NCI-H128 (cell line): ENCODE data around the gene MTG2.
A peak's percentile ranks its signal among the peaks of the same experiment; 100 is the strongest.

ENCODE experiments used
- DNase-seq: peaks from one replicate; lab custom pipeline; 2025; ENCODE audit not compliant: unreplicated experiment; lab: John Stamatoyannopoulos, UW

The MTG2 gene, protein sequence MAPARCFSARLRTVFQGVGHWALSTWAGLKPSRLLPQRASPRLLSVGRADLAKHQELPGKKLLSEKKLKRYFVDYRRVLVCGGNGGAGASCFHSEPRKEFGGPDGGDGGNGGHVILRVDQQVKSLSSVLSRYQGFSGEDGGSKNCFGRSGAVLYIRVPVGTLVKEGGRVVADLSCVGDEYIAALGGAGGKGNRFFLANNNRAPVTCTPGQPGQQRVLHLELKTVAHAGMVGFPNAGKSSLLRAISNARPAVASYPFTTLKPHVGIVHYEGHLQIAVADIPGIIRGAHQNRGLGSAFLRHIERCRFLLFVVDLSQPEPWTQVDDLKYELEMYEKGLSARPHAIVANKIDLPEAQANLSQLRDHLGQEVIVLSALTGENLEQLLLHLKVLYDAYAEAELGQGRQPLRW

DNA sequence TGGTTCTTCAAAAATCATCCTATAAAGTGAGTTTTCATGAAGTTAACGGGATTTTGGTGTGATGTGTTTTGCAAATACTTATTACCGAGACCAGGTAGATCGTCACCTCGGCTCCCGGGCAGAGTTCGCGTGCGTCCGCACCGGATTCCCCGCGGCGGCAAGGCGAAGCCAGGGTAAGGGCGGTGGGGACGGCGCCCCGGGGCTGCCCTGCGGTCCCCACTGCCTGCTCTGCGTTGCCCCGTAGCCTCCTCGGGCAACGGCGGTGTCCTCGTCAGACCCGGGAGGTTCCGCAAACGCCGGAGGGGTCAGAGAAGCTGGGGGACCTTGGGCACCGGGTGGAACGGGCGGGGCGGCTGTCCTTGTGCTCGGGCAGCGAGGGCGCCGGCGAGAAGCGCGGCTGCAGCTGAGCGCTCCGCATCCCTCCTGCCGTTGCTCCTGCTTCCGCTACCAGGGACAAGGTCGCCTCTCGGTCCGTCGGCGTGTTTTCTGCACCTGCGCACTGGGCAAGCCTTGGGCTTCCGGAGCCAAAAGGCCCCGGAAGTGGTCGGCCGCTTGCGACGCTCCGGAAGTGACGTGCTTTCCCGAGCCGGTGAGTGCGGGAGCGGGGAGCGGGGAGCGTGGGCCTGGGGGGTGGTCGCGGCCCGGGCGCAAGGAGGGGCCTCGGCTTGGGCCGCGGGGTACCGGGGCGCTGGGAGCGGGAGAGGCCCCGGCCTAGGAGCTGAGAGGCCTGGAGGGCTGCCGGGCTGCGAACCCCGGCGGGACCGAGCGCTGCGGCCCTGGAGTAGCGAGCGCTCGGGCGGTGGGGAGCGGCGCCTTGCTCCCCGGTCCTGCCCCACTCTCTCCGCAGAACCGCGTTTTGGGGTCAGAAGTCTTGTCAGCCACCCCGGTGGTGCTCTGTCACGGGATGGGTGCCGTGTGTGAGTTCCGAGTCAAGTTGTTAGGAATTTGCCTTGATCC lies at the start of gene MTG2:
MTG2 (plus strand) TSS at position 560 of the 957 bp plus-strand sequence. CDS start 10,393 bp downstream, outside the sequence.
- DNase-seq: peak; percentile 92

DNA sequence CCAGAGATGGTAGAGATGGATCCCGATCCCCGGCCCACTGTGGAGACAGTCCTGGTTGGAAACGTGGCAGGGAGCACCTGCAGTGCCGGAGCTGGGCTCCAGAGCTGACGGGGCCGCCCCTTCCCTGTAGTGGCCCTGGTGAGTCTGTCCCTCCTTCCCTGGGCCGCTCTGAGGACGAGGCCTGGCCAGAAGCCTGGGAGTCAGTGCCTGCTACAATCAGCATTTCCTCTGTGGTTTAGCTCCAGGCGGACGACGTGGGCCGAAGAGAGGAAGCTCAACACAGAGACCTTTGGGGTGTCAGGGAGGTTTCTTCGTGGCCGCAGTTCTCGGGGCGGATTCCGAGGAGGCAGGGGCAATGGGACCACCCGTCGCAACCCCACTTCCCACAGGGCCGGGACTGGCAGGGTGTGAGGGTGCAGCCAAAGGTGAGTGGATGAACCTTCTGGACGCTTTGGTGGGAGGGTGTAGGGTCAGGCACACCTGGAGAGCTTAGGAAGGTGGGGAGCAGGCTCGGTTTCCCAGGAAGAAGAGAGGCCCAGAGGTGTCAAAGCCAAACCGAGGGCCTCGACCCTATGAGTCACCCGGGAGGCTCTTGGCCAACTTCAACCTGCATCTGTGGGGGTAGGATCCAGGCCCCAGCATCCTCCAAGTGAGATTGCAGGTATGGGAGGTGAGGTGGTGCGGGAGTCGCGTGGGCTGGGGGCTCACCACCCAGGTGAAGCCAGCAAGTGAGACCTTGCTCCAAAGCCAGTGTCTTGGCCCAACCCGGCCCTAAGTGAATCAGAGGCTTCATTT lies 49.6 kb upstream of the MTG2 start:
- no peak for DNase-seq

DNA sequence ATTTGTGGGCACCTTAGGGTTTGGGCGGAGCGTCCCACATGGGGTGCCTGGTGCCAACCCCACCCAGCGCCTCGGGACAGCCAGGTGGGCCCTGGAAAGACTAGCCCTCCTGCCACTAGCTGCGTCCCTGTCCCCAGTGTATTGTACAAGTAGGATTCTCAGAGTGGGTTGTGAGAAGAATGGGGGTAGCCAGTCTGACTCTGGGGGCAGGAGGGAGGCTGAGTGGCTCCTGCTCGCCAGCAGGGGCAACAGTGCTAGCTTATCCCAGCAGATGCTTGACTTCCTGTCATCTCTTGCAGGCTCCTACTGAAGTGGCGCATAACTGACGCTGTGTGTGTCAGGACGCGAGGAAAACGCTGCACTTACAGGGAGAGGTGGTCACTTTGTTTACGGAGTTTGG lies 49.0 kb upstream of the MTG2 start:
- DNase-seq: no peak

DNA sequence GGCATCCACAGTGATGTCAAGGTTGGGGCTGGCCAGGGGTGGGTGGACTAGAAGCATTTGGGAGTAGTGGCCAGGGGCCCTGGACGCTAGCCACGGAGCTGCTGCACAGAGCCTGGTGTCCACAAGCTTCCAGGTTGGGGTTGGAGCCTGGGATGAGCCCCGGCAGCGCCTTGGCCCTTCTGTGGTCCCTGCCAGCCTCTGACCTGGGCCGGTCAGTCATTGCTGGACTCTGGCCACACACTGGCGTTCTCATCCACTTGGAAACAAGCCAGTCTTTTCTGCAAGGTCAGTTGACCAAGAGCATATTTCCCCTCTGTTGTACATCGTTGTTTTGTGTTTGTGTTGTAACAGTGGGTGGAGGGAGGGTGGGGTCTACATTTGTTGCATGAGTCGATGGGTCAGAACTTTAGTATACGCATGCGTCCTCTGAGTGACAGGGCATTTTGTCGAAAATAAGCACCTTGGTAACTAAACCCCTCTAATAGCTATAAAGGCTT lies 48.0 kb upstream of the MTG2 start:
- no peak for DNase-seq

DNA sequence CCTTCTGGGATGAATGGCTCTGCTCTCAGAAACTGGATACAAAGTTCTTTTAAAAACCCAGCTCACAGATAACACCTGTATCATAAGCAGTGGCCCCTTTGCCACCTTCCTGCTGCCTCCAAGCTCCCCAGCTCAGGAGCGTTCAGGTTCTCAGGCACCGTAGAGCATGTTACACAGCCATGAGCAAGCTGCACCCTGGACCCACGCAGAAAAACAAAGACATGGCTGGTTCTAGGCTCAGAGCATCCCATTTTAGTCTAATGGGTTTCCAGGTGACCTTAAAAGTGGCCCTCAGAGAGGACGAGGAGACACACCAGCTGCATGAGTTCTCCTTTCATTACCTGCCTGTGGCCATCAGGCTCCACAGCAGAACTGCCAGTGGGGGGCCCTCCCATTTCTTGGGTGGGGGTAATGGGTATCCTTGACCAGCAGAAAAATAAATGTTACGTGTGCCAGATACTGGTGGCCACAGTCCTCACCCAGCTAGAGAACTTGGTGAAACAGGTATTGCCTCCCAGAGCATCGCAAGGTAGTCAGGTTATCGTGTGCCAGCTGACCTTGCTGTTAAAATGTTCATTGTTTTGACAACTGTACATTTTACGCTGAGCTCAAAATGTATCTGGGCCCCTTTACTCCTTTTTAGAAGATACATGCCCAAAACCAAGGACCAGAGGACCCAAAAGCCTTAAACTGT lies 47.1 kb upstream of the MTG2 start:
- DNase-seq: no peak

DNA sequence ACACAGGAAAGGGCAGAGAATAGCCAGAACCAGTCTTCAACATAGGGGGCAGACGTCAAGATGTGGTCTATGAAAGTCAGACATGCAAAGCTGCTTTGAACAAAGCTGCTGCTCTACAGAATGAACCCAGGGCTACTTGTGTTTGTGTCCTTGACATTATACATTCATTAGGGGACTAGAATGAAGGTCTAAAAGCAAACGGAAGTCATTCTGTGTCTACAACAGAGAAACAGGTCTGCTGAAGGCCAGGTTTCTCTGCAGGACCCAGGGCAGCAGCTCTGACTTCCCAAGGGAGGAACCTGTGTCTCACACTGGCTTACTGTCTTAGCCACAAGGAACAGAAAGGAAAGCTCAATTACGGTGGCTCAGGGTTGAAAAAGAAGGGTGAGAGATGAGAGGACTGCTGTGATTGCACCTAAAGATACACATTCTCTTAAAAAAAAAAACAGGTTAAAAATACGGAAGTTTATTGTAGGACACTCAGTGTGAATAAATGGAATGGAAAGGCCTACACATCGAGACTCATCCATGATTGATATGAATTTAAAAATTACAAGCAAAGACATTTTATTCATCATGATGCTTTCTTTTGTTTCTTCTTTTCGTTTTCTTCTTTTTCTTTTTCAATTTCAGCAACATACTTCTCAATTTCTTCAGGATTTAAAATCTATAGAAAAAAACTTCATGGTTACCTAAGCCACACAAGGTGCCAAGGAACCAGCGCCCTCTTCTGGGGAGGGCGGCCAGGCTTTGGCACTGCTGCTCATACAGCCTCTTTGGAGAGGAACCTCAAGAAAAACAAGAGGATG lies 46.3 kb upstream of the MTG2 start:
- DNase-seq: no peak

DNA sequence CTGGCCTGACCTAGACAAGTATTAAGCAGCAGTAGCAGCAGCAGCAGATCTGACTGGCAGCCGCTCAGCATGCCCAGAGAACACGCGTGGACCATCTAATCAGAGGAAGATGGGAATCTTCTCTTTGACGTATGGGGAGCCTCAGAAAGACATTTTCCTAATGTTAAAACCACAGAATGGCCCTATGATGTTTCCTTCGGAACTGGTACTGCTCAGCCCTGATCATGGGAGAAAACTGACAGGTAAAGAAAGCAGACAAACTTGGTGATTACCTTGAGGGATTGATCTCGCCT lies 45.8 kb upstream of the MTG2 start:
- no peak for DNase-seq

DNA sequence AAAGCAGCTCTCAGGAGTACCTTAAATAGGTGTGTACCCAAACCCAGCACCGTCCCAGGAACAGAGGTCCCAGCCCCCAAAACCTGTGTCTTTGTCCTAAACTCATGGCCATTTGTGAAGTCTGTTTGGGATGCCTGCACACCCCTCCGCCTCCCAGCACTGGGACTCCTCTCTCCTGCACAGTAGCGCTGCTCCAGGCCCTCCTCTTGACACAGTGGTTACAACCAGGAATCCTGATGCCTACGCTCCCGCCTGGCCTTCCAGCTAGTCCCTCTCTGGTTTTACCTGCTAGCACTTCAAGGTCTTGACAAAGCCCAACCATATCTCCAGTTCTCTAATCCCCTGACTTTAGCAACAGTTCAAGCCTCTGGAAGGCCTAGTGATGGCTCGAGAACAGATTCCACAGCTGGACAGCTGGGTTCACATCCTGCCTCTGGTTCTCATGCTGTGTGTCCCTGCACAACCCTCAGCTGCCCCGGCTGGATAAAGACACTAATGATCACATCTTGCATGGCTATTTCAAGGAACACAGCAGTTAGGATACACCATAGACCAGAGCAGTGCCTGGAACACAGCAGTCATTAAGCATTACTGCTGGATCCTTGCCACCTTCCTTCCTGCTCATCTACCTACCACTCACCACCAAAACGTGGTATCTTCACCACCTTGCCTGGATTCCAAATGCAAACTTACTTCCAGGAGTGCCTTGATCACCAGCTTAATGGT lies 45.2 kb upstream of the MTG2 start:
- no peak for DNase-seq

DNA sequence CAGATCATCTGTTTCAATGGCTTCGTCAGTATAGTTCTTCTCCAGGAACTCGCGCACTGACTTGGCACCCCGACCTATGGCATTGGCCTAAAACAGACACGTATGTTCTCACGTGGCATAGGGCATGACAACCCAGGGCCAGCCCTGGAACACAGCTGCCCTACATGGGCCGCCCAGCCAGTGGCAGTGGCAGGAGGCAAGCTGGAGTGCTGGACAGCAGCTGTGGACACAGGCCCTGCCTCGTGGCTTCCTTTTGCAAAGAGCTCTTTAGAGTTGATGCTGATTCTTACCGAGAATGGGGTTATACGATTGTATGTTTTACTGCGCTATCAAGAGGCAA lies 44.7 kb upstream of the MTG2 start:
- DNase-seq: no peak

DNA sequence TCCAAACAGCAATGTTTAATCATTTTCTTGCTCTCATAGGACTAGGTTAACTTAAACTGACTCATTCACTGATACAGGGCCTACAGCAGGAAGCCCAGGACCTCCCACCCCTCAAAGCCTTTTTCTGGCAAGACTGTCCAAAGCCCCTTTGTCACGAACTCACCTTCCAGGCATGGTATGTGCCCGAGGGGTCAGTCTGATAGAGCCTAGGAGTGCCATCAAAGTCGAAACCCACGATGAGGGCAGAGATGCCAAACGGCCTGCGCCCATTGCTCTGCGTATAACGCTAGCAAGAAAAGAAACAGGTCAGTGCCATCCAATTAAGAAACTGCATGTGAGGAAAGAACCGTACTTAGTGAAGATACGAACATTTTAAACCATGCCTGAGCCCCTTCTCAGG lies 43.9 kb upstream of the MTG2 start:
- no peak for DNase-seq

DNA sequence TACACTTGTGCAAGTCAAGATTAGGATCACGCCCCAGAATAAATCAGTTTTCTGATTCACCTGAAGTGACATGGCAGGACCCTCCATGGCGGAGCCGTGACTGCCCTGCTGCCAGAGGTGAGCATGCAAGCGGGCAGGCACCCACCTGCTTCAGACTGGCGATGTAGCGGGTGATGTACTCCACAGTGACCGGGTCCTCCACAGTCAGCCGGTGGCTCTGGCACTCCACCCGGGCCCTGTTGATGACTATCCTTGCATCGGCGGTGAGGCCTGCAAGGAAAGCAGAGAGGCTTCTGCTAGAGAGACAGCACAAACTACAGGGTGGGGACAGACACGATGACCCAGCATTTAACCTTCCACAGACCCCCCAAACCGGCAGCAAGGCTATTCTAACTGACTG lies 43.2 kb upstream of the MTG2 start:
- no peak for DNase-seq

DNA sequence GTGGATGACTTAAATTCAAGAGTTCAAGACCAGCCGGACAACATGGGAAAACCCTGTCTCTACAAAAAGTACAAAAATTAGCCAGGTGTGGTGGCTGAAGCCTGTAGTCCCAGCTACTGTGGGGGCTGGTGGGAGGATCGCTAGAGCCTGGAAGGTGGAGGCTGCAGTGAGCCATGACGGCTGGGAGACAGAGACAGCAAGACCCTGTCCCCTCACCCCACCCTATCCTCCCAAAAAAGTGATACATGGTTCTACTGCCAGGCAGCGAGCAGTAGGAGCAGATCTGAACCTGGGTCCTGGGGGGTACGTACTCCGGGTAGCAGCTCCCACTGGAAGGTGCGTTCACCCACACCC lies 41.8 kb upstream of the MTG2 start:
- DNase-seq: no peak

DNA sequence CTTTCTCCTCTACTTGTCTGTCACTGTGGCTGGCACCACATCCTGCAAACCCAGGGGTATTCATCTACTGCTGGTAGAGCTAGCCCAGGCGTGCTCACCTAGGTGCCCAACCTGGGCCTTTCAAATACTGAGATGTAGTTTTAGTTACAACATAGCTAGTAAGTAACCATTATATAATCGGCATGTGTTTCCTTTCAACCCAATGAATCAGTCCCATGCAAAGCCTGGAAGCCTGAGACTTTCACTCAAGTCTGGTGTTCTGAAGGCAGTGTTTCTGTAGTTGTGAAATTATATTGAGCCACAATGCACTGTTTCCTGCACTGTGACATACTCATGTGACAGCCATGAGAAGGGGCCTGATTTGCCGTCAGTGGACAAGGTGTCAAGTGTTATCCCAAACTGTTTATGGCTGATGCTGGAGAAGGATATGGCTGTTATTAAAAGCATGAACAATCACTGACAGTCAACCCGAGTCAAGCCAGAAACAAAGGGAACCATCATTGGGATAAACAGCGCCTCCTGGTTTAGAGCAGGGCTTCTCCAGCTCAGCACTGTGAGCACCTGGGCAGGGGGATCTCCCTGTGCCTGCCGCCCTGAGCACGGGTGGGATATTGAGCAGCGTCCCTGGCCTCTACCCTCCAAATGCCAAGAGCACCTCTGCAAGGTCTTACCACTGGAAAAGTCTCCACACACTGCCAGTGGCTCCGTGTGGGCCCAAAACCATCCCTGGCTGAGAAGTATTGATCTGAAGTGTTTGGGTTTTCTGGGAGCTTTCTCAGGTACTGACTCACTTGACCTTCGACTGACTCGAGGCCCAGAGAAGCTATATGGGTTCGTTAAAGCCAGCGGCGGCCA lies 41.2 kb upstream of the MTG2 start:
- DNase-seq: no peak

DNA sequence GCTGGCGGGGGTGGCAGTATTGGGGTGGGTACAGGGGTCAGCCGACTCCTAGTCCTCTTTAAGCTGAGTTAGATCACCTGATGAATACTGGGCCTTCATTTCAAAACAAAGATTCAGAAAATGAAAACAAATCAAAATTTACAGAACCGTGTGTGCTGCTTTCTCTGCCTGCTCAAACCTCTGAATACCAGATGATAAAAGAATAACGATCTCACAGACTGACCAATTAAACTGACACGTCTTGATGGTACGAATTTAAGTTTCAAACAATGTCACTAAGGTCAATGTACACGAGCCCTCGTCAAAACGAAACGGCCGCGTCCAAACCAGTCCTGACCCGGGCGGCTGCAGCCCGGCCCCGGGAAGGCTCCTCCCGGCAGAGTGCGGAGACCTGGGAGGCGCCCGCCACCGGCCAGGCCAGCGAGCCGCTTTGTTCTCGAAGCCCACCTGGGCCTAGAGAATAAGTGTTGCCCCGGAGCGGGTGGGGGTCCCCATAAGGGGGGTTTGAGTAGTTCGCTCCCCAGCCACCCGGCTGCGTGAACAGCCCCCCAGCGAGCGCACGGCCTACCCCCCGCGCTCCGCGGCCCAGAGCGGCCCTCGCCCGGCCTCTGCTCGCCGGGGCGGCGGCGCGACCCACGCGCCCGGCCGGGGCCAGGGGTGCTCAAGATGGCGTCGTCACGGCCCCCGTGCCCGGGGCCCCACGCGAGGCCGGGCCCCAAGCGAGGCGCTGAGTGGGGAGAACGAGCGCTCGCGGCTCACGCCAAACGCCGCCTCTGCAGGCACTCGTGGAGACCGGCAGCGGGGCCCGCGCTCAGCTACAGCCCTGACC lies 40.4 kb upstream of the MTG2 start:
- DNase-seq: no peak

DNA sequence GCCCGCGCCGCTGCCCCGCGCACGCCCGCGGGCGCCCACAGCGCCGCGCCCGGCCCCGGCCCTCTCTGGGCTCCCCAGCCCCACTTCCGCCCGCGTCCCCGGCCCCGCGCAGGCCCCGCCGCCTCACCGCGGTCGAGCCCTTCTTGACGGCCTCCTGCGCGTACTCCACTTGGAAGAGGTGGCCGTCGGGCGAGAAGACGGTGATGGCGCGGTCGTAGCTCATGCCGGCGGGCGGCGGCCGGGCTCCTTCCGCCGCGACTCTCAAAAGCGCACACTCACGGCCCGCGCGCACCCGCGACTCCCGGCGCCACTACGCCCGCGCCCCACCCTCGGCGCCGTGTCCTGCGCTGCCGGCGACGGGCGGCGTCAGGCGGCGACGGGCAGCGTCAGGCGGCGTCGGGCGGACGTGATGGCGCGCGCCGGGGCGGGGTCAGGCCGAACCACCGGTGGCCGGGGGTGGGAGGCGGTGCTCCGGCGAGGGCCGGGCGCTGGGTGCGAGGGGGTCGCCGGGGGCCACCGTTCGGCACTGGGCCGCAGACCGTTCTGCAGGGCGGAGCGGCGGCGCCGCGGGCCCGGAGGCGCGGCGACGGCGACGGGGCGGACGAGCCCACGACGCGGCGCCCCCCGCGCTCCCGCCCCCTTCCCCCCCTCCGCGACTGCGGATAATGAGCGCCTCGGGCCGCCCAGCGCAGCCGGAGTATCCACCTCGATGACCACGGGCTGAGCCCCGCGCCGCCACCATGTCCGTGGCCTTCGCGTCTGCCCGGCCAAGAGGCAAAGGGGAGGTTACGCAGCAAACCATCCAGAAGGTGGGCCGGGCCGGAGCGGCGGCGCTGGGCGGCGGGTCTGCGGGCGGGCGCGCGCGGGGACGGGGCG lies 39.5 kb upstream of the MTG2 start, which contains the start of the genes PSMA7 and SS18L1:
PSMA7 (minus strand) TSS at position 314 of the 876 bp plus-strand sequence; CDS start at position 223, 91 bp downstream.
SS18L1 (plus strand) TSS at position 689 of the 876 bp plus-strand sequence; CDS start at position 741, 52 bp downstream.
- DNase-seq: peak; percentile 58
